Measurements from ENCODE around the gene NCKAP5. TPM values are rescaled to one million over a fixed set of nuclear protein-coding genes. Genes with fewer than 3 reads are reported as not detected.

The NCKAP5 gene
- total and polyA plus RNA-seq, 9 of the 15 experiments (the other 6 are each of a cell fraction or from before 2014, with no cell fraction given), result not detected

GRCh38 chr2:133053541-133053940 lies 514.7 kb downstream of the NCKAP5 start:
- 0% methylated on average over 3 of the region's 3 CpGs for WGBS (ENCODE audit: insufficient coverage, low coverage, missing lambda C conversion rate)
- BruUV-seq (replicated peaks), result no TSS peak

More at GRCh38 chr2:133053541-133053940, 514.7 kb downstream of the NCKAP5 start:
- H2AFZ ChIP-seq (ENCODE audit: low read depth, low read length), result no peak overlapping the region
- no peak overlapping the region for H3K4me3 ChIP-seq
- H3K9me1 ChIP-seq (ENCODE audit: control insufficient read depth, insufficient read depth, low read length), result no peaks in the 10 kb centered on the region
- TF ChIP-seq CAMTA2 (CRISPR knock-in tag; conservative IDR thresholded peaks at IDR 0.05) (no peak), ZNF609 (CRISPR knock-in tag; IDR thresholded peaks at IDR 0.05; ENCODE audit: borderline replicate concordance) (no peak), ZNF436 (CRISPR knock-in tag; IDR thresholded peaks at IDR 0.05) (no peak), ZNF518B (CRISPR knock-in tag; IDR thresholded peaks at IDR 0.05) (no peak), ZBTB34 (CRISPR knock-in tag; IDR thresholded peaks at IDR 0.05) (no peak), KDM4B (IDR thresholded peaks at IDR 0.05; ENCODE audit: borderline replicate concordance in 2 of 2, low read depth in 1 of 2) (no peak), USF2 (CRISPR knock-in tag; IDR thresholded peaks at IDR 0.05) (no peak), FIP1L1 (IDR thresholded peaks at IDR 0.05; ENCODE audit: low read depth, low read length, poor library complexity, severe bottlenecking) (no peak), TBL1XR1 (IDR thresholded peaks at IDR 0.05; ENCODE audit: low read length in 2 of 2) (no peak), ZNF511 (CRISPR knock-in tag; IDR thresholded peaks at IDR 0.05) (no peak), PPARD (CRISPR knock-in tag; IDR thresholded peaks at IDR 0.05) (no peak)
- H3K79me2 ChIP-seq (ENCODE audit: control insufficient read depth, insufficient read depth, low read length), result no peaks in the 10 kb centered on the region
- H3K36me3 ChIP-seq (ENCODE audit: control insufficient read depth, insufficient read depth, low read length), result no peaks in the 10 kb centered on the region
- POLR2A ChIA-PET, result interaction anchor here (0.6 kb wide), 1 partner anchor 191 kb away, joined by 3 read pairs; no protein-coding TSS in a partner anchor
- no peaks in the 10 kb centered on the region for H3K4me1 ChIP-seq (replicated peaks in 1 of 2; ENCODE audit: control insufficient read depth in 2 of 2, insufficient read depth in 2 of 2, low read length in 2 of 2)
- FAIRE-seq (no peak), ATAC-seq (no peak), DNase-seq (ENCODE audit: extremely low read depth in 1 of 4, low spot score in 3 of 4) (no peak)
- no peak overlapping the region for H3K4me2 ChIP-seq (ENCODE audit: insufficient read depth, low read length)
- intact Hi-C loops (cut with micrococcal nuclease), result no loop called here
- CTCF ChIA-PET (ENCODE audit: low intra/inter-chr PET ratio), result no interaction called here
- no peaks in the 10 kb centered on the region for H3K9me3 ChIP-seq (replicated peaks; ENCODE audit: control insufficient read depth, insufficient read depth, low read depth, low read length)
- H3K27me3 ChIP-seq (ENCODE audit: control insufficient read depth in 2 of 2, insufficient read depth in 2 of 2, low read length in 2 of 2), result no peaks in the 10 kb centered on the region
- no peaks in the 10 kb centered on the region for H4K20me1 ChIP-seq (replicated peaks; ENCODE audit: control insufficient read depth, insufficient read depth, low read length)
- no peak overlapping the region for H3K27ac ChIP-seq (ENCODE audit: extremely low read depth, low read depth, low read length)
- no peak overlapping the region for H3K9ac ChIP-seq (ENCODE audit: insufficient read depth in 1 of 2, low read depth in 2 of 2, low read length in 2 of 2)
- in situ Hi-C loops (cut with MboI), result no loop called here

All from K562 (cell line).